ENCODE results near the gene CTXN1.
"Not testable (repeated sequence)": the region's sequence is repeated elsewhere in the genome, so short reads cannot be mapped to it uniquely, and the experiment has no call there.

The CTXN1 gene

GRCh38 chr19:7944177-7944761, 18.3 kb upstream of the CTXN1 start:
- DNase-seq = peak; percentile 90 to 93

GRCh38 chr19:7943444-7944176, 17.7 kb upstream of the CTXN1 start, which contains the start of gene TIMM44:
Gene TIMM44, minus strand, starts transcription at chr19:7943666. Its CDS starts 15 bp downstream, at chr19:7943651.
- peak; percentile 98 to 99 for DNase-seq

- DNase-seq = no peak
Observed at GRCh38 chr19:7942981-7943443, 17.1 kb upstream of the CTXN1 start.

- DNase-seq = no peak
Observed at GRCh38 chr19:7941895-7942596, 16.1 kb upstream of the CTXN1 start.

- no peak for DNase-seq
Observed at GRCh38 chr19:7940841-7941240, 14.9 kb upstream of the CTXN1 start.

- no peak for DNase-seq
Observed at GRCh38 chr19:7934766-7935165, 8.8 kb upstream of the CTXN1 start.

- no peak for DNase-seq
Observed at GRCh38 chr19:7933828-7934725, 8.1 kb upstream of the CTXN1 start.

- DNase-seq = no peak
Observed at GRCh38 chr19:7933411-7933810, 7.5 kb upstream of the CTXN1 start.

- DNase-seq = no peak
Observed at GRCh38 chr19:7932930-7933300, 7.0 kb upstream of the CTXN1 start.

- DNase-seq = no peak
Observed at GRCh38 chr19:7932276-7932929, 6.5 kb upstream of the CTXN1 start.

- DNase-seq = no peak
Observed at GRCh38 chr19:7931221-7932061, 5.5 kb upstream of the CTXN1 start.

GRCh38 chr19:7930765-7931164, 4.8 kb upstream of the CTXN1 start:
- no peak for DNase-seq

- DNase-seq = not testable (repeated sequence)
Observed at GRCh38 chr19:7930030-7930429, 4.1 kb upstream of the CTXN1 start.

- DNase-seq = peak; percentile 65 to 69
Observed at GRCh38 chr19:7928741-7929701, 3.1 kb upstream of the CTXN1 start.

- no peak for DNase-seq
Observed at GRCh38 chr19:7928334-7928706, 2.4 kb upstream of the CTXN1 start.

GRCh38 chr19:7927605-7928333, 1.8 kb upstream of the CTXN1 start:
- no peak for DNase-seq

- no peak for DNase-seq
Observed at GRCh38 chr19:7926727-7927604, 1.0 kb upstream of the CTXN1 start.

GRCh38 chr19:7925171-7925851, 624 bp downstream of the CTXN1 start:
- peak; percentile 80 to 84 for DNase-seq

Data from activated CD4-positive, alpha-beta T cell treated with anti-CD3 and anti-CD28 coated beads, Interleukin-2, amount 50 U/mL, for 48 hours (primary cell).